SU-DHL-6 (cell line): Measurements from ENCODE around the gene FRMPD4.

ENCODE experiments used
- CTCF ChIP-seq: fragments of 200-600 bp; sonication (generic); IDR thresholded peaks from one replicate; pipeline ENCODE4 v1.5.1; 2017; ENCODE audit warnings: antibody characterized with exemption, mild to moderate bottlenecking, low read length, moderate library complexity; ENCODE audit not compliant: insufficient read depth, poor library complexity, severe bottlenecking
- EZH2phosphoT487 ChIP-seq: fragments of 200-600 bp; sonication (generic), shearing (Covaris generic); conservative IDR thresholded peaks from 2 replicates; pipeline ENCODE4 v1.6.1; 2018; ENCODE audit warnings: mild to moderate bottlenecking, antibody characterized with exemption, low read length, moderate library complexity, mixed read lengths

GRCh38 chrX:12657433-12657832, 519.2 kb downstream of the FRMPD4 start:
- TF ChIP-seq CTCF (no peak), EZH2phosphoT487 (no peak)
